ENCODE results near the gene LARGE1. TPM values are rescaled to one million over a fixed set of nuclear protein-coding genes. Genes with fewer than 3 reads are reported as not detected.

The LARGE1 gene
- total and polyA plus RNA-seq, 9 of the 15 experiments (the other 6 are each of a cell fraction or from before 2014, with no cell fraction given) = 0.01 to 0.66 (median 0.14) TPM; not detected in 2

DNA sequence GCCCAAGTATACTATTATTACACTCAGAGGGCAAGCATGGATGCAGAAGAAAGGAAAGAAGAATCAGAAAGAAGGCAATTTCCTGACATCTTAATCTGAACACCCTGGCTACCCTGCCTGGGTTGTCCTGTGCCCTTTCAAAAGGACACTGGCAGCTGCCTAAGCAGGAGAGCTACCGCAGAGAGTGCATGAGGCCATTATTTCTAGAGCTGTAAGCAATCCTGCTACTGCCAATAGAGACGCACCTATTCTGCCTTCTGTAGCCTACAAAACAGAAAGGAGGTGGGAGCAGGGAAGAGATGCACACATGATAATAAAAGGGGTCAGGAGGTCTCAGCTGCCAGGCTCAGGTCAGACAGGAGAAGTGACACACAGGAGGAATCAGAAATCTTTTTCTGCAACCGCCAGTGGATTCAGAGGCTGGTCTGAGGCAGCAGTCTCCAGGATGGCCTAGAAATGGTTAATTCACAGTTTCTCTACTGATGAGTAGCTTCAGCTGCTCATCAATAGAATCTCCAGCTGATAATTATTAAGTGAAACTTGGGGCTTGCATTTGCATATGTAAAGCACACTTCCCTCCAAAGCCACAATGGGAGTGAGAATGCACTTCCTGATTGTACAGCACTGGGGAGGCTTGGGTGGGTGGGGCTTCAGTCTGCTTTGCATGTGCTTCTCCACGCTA is 253.9 kb downstream of the LARGE1 start (continued):
- TF ChIP-seq, protein P1, sequence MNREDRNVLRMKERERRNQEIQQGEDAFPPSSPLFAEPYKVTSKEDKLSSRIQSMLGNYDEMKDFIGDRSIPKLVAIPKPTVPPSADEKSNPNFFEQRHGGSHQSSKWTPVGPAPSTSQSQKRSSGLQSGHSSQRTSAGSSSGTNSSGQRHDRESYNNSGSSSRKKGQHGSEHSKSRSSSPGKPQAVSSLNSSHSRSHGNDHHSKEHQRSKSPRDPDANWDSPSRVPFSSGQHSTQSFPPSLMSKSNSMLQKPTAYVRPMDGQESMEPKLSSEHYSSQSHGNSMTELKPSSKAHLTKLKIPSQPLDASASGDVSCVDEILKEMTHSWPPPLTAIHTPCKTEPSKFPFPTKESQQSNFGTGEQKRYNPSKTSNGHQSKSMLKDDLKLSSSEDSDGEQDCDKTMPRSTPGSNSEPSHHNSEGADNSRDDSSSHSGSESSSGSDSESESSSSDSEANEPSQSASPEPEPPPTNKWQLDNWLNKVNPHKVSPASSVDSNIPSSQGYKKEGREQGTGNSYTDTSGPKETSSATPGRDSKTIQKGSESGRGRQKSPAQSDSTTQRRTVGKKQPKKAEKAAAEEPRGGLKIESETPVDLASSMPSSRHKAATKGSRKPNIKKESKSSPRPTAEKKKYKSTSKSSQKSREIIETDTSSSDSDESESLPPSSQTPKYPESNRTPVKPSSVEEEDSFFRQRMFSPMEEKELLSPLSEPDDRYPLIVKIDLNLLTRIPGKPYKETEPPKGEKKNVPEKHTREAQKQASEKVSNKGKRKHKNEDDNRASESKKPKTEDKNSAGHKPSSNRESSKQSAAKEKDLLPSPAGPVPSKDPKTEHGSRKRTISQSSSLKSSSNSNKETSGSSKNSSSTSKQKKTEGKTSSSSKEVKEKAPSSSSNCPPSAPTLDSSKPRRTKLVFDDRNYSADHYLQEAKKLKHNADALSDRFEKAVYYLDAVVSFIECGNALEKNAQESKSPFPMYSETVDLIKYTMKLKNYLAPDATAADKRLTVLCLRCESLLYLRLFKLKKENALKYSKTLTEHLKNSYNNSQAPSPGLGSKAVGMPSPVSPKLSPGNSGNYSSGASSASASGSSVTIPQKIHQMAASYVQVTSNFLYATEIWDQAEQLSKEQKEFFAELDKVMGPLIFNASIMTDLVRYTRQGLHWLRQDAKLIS (CRISPR knock-in tag; IDR thresholded peaks at IDR 0.05) = no peak

DNA sequence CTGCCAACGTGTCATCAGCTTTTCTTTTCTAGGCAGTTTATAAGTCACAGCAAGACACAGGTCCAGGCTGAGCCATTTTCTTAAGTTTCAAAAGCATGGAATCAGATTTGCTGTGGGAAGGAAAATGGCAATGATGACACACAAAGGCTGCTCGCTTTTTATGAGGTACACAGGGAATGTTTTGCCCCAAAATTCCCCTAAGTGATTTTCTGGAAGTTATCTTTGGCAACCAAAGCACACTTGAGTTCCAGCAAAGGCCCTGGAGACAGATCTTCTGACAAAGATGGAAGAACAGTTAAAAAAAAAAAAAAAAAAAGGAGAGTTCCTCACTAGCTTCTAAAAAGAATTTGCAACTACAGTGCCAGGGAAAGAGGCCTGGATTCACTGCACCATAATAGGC is 260.8 kb downstream of the LARGE1 start:
- no TSS peak for BruUV-seq (replicated peaks)
- Histone ChIP-seq H3K4me2 (ENCODE audit: insufficient read depth, low read length) (no peak overlapping the region), H3K27ac (ENCODE audit: extremely low read depth, low read depth, low read length) (no peak overlapping the region), H3K4me3 (no peak overlapping the region), H2AFZ (ENCODE audit: low read depth, low read length) (no peak overlapping the region), H3K36me3 (ENCODE audit: control insufficient read depth, insufficient read depth, low read length) (no peaks in the 10 kb centered on the region), H4K20me1 (replicated peaks; ENCODE audit: control insufficient read depth, insufficient read depth, low read length) (no peaks in the 10 kb centered on the region), H3K9ac (ENCODE audit: insufficient read depth in 1 of 2, low read depth in 2 of 2, low read length in 2 of 2) (no peak overlapping the region), H3K4me1 (replicated peaks in 1 of 2; ENCODE audit: control insufficient read depth in 2 of 2, insufficient read depth in 2 of 2, low read length in 2 of 2) (no peaks in the 10 kb centered on the region), H3K27me3 (ENCODE audit: control insufficient read depth in 2 of 2, insufficient read depth in 2 of 2, low read length in 2 of 2) (no peaks in the 10 kb centered on the region), H3K9me3 (replicated peaks; ENCODE audit: control insufficient read depth, insufficient read depth, low read depth, low read length) (no peaks in the 10 kb centered on the region), H3K9me1 (ENCODE audit: control insufficient read depth, insufficient read depth, low read length) (no peaks in the 10 kb centered on the region), H3K79me2 (ENCODE audit: control insufficient read depth, insufficient read depth, low read length) (no peaks in the 10 kb centered on the region)
- FAIRE-seq (no peak), DNase-seq (ENCODE audit: extremely low read depth in 1 of 4, low spot score in 3 of 4) (no peak), ATAC-seq (no peak)
- ChIA-PET CTCF (ENCODE audit: low intra/inter-chr PET ratio) (no interaction called here), POLR2A (no interaction called here)
- in situ Hi-C loops (cut with MboI) (no loop called here), intact Hi-C loops (cut with micrococcal nuclease) (no loop called here)
- 0% methylated on average over 2 of the region's 2 CpGs for WGBS (ENCODE audit: insufficient coverage, low coverage, missing lambda C conversion rate)
- TF ChIP-seq ZNF23 (CRISPR knock-in tag; IDR thresholded peaks at IDR 0.05) = no peak
- no peak for TF ChIP-seq CEBPB (tag; IDR thresholded peaks at IDR 0.05)
- TF ChIP-seq TCF3 (CRISPR knock-in tag; IDR thresholded peaks at IDR 0.05) = no peak
- no peak for TF ChIP-seq SRSF3 (IDR thresholded peaks at IDR 0.05; ENCODE audit: insufficient read depth, low read length)
- TF ChIP-seq ILF3 (IDR thresholded peaks at IDR 0.05; ENCODE audit: borderline replicate concordance) = no peak
- no peak for TF ChIP-seq ZNF143 (CRISPR knock-in tag; IDR thresholded peaks at IDR 0.05)
- TF ChIP-seq NFXL1 (CRISPR knock-in tag; IDR thresholded peaks at IDR 0.05) = no peak
- no peak for TF ChIP-seq NCOA1 (IDR thresholded peaks at IDR 0.05; ENCODE audit: low read depth)
- TF ChIP-seq STAG1 (CRISPR knock-in tag; IDR thresholded peaks at IDR 0.05; ENCODE audit: borderline replicate concordance) = no peak
- TF ChIP-seq ZNF584 (CRISPR knock-in tag; IDR thresholded peaks at IDR 0.05; ENCODE audit: low read depth) = no peak
- TF ChIP-seq, protein P2, sequence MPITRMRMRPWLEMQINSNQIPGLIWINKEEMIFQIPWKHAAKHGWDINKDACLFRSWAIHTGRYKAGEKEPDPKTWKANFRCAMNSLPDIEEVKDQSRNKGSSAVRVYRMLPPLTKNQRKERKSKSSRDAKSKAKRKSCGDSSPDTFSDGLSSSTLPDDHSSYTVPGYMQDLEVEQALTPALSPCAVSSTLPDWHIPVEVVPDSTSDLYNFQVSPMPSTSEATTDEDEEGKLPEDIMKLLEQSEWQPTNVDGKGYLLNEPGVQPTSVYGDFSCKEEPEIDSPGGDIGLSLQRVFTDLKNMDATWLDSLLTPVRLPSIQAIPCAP (CRISPR knock-in tag; IDR thresholded peaks at IDR 0.05; ENCODE audit: borderline replicate concordance) = no peak
- no peak for TF ChIP-seq ZNF224 (CRISPR knock-in tag; IDR thresholded peaks at IDR 0.05)
- TF ChIP-seq, protein P3, sequence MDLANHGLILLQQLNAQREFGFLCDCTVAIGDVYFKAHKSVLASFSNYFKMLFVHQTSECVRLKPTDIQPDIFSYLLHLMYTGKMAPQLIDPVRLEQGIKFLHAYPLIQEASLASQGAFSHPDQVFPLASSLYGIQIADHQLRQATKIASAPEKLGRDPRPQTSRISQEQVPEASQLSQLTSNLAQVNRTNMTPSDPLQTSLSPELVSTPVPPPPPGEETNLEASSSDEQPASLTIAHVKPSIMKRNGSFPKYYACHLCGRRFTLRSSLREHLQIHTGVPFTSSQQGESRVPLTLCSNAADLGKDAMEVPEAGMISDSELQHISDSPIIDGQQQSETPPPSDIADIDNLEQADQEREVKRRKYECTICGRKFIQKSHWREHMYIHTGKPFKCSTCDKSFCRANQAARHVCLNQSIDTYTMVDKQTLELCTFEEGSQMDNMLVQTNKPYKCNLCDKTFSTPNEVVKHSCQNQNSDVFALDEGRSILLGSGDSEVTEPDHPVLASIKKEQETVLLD (IDR thresholded peaks at IDR 0.05) = no peak
- no peak for TF ChIP-seq TSC22D4 (tag; IDR thresholded peaks at IDR 0.05)
- no peak for TF ChIP-seq SPI1 (IDR thresholded peaks at IDR 0.05; ENCODE audit: borderline replicate concordance, low read depth, low read length)

All from K562 (cell line).